ENCODE results near the gene ALPP. TPM values are rescaled to one million over a fixed set of nuclear protein-coding genes. Genes with fewer than 3 reads are reported as not detected.
"Not testable (repeated sequence)": the region's sequence is repeated elsewhere in the genome, so short reads cannot be mapped to it uniquely, and the experiment has no call there.

Gene ALPP
- total RNA-seq, 3 donors from 2014 or later: not detected

GRCh38 chr2:232377841-232378734, 463 bp upstream of the ALPP start:
- intact Hi-C loops (cut with DNase I; ENCODE audit: low total_unique reads): no loop called here

GRCh38 chr2:232379610-232380590, 1.3 kb downstream of the ALPP start:
- H3K4me3 ChIP-seq; H3K36me3 ChIP-seq; H3K9me3 ChIP-seq; H3K4me1 ChIP-seq; H3K27ac ChIP-seq; intact Hi-C loops (cut with DNase I; ENCODE audit: low total_unique reads): not testable (repeated sequence)
- DNase-seq (ENCODE audit: low spot score in 2 of 2): peak in 1 of 2 donors; percentile 50
- peaks cover 0 to 47% of the 10 kb centered on the region in 2 donors for H3K27me3 ChIP-seq

More at GRCh38 chr2:232377841-232378734, 463 bp upstream of the ALPP start:
- DNase-seq (ENCODE audit: low spot score in 2 of 2): peak in 1 of 2 donors; percentile 46
- no peak overlapping the region for H3K27ac ChIP-seq
- TF ChIP-seq POLR2A (IDR thresholded peaks at IDR 0.05): no peak
- TF ChIP-seq CTCF (IDR thresholded peaks at IDR 0.05): no peak
- TF ChIP-seq POLR2AphosphoS5 (IDR thresholded peaks at IDR 0.05): no peak
- no peaks in the 10 kb centered on the region for H3K36me3 ChIP-seq
- peaks cover 0 to 32% of the 10 kb centered on the region in 2 donors for H3K27me3 ChIP-seq
- H3K4me1 ChIP-seq: no peaks in the 10 kb centered on the region
- no peak overlapping the region for H3K4me3 ChIP-seq
- H3K9me3 ChIP-seq: no peaks in the 10 kb centered on the region

- intact Hi-C loops (cut with DNase I; ENCODE audit: low total_unique reads): not testable (repeated sequence)
Observed at GRCh38 chr2:232381204-232382031, 2.9 kb downstream of the ALPP start.

GRCh38 chr2:232382331-232383225, 4.0 kb downstream of the ALPP start:
- Histone ChIP-seq H3K36me3 (no peaks in the 10 kb centered on the region), H3K4me3 (no peak overlapping the region), H3K9me3 (no peaks in the 10 kb centered on the region), H3K27ac (no peak overlapping the region), H3K4me1 (no peaks in the 10 kb centered on the region), H3K27me3 (peaks cover 0 to 72% of the 10 kb centered on the region in 2 donors)
- intact Hi-C loops (cut with DNase I; ENCODE audit: low total_unique reads): no loop called here
- no peak for TF ChIP-seq CTCF (IDR thresholded peaks at IDR 0.05)
- TF ChIP-seq POLR2A (IDR thresholded peaks at IDR 0.05): no peak
- no peak for TF ChIP-seq POLR2AphosphoS5 (IDR thresholded peaks at IDR 0.05)
- DNase-seq (ENCODE audit: low spot score in 2 of 2): no peak

More at GRCh38 chr2:232381204-232382031, 2.9 kb downstream of the ALPP start:
- H3K4me1 ChIP-seq, H3K9me3 ChIP-seq, H3K4me3 ChIP-seq, H3K36me3 ChIP-seq, H3K27ac ChIP-seq: not testable (repeated sequence)
- H3K27me3 ChIP-seq: peaks cover 0 to 61% of the 10 kb centered on the region in 2 donors
- DNase-seq (ENCODE audit: low spot score in 2 of 2): peak in 1 of 2 donors; percentile 41

- no peak for TF ChIP-seq POLR2A (IDR thresholded peaks at IDR 0.05)
- TF ChIP-seq POLR2AphosphoS5 (IDR thresholded peaks at IDR 0.05): no peak
- TF ChIP-seq CTCF (IDR thresholded peaks at IDR 0.05): no peak
- H3K27me3 ChIP-seq: peaks cover 4 to 89% of the 10 kb centered on the region in 2 donors
- DNase-seq (ENCODE audit: low spot score in 2 of 2): no peak
- no peaks in the 10 kb centered on the region for H3K4me1 ChIP-seq
- no peak overlapping the region for H3K27ac ChIP-seq
- no peaks in the 10 kb centered on the region for H3K36me3 ChIP-seq
- H3K4me3 ChIP-seq: no peak overlapping the region
- intact Hi-C loops (cut with DNase I; ENCODE audit: low total_unique reads): no loop called here
- no peaks in the 10 kb centered on the region for H3K9me3 ChIP-seq
Observed at GRCh38 chr2:232384466-232384865, 5.9 kb downstream of the ALPP start.

GRCh38 chr2:232385058-232385457, 6.5 kb downstream of the ALPP start:
- H3K4me3 ChIP-seq; H3K27ac ChIP-seq; DNase-seq (ENCODE audit: low spot score in 2 of 2); H3K9me3 ChIP-seq; intact Hi-C loops (cut with DNase I; ENCODE audit: low total_unique reads); H3K4me1 ChIP-seq; H3K36me3 ChIP-seq: not testable (repeated sequence)
- H3K27me3 ChIP-seq: peaks cover 4 to 84% of the 10 kb centered on the region in 2 donors

Measured in breast epithelium (tissue), 4 donors.